ENCODE results near the gene SPIN3.

GRCh38 chrX:56969559-56969958 is 25.8 kb downstream of the SPIN3 start:
- TF ChIP-seq TAF1 (IDR thresholded peaks at IDR 0.05; ENCODE audit: borderline replicate concordance, low read depth, low read length) (no peak), POLR2A (IDR thresholded peaks at IDR 0.05; ENCODE audit: low read depth, low read length) (no peak), POLR2AphosphoS5 (IDR thresholded peaks at IDR 0.05; ENCODE audit: low read depth, low read length) (no peak)
